Panc1 (cell line): Measurements from ENCODE around the gene EYS.

ENCODE experiments used
- POLR2AphosphoS5 ChIP-seq: IDR thresholded peaks from 2 replicates; pipeline ENCODE4 v1.6.1; 2012; ENCODE audit warnings: mild to moderate bottlenecking, low read depth, low read length, moderate library complexity
- TCF7L2 ChIP-seq: IDR thresholded peaks from 2 replicates; pipeline ENCODE4 v1.6.1; 2011; ENCODE audit warnings: mild to moderate bottlenecking, low read depth, low read length, inconsistent platforms
- TF ChIP-seq, protein P1 (sequence below): fragments of 450-650 bp; IDR thresholded peaks from 2 replicates; pipeline ENCODE4 v1.5.1; 2017; ENCODE audit warnings: mild to moderate bottlenecking

DNA sequence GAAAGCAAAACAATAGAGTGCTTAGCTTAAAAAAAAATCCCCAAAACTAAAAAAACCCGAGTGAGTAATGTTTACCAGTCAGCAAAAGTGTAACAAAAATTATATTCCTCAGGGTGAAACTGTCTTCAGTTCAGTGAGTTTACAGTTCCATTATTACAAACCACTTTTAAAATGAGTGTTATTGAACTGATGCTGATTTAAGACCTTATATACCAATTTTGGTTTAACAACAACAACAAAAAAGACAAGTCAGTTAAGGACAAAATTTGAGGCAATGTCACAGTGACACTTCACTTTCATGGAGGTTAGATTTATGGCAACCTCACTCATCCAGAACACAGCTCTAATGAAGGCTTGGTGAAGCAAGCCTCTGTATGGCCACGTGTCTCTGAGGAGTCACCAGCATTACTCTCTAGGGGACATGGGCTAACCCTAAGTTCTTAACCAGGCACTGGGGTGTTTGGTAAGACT, 1440.6 kb downstream of the EYS start:
- TF ChIP-seq, protein P1, sequence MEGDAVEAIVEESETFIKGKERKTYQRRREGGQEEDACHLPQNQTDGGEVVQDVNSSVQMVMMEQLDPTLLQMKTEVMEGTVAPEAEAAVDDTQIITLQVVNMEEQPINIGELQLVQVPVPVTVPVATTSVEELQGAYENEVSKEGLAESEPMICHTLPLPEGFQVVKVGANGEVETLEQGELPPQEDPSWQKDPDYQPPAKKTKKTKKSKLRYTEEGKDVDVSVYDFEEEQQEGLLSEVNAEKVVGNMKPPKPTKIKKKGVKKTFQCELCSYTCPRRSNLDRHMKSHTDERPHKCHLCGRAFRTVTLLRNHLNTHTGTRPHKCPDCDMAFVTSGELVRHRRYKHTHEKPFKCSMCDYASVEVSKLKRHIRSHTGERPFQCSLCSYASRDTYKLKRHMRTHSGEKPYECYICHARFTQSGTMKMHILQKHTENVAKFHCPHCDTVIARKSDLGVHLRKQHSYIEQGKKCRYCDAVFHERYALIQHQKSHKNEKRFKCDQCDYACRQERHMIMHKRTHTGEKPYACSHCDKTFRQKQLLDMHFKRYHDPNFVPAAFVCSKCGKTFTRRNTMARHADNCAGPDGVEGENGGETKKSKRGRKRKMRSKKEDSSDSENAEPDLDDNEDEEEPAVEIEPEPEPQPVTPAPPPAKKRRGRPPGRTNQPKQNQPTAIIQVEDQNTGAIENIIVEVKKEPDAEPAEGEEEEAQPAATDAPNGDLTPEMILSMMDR, result no peak
- TF ChIP-seq TCF7L2 (no peak), POLR2AphosphoS5 (no peak)
